GM18870 (cell line): ENCODE measurements around the gene GALNT10.

Source experiments
- ATAC-seq: cut with Tn5 transposase; IDR thresholded peaks from one replicate; pipeline ENCODE4 v1.9.1; 2021; ENCODE audit warnings: moderate library complexity; ENCODE audit not compliant: unreplicated experiment

Gene GALNT10

GRCh38 chr5:154316223-154316935 lies 125.8 kb downstream of the GALNT10 start:
- no peak for ATAC-seq

GRCh38 chr5:154317916-154318315 lies 127.4 kb downstream of the GALNT10 start:
- no peak for ATAC-seq

- no peak for ATAC-seq
These were observed 128.2 kb downstream of the GALNT10 start for GRCh38 chr5:154318691-154319090.

GRCh38 chr5:154319736-154320135 lies 129.2 kb downstream of the GALNT10 start:
- no peak for ATAC-seq

GRCh38 chr5:154320224-154321089 lies 129.9 kb downstream of the GALNT10 start:
- ATAC-seq: no peak

- ATAC-seq: no peak
These were observed 131.0 kb downstream of the GALNT10 start for GRCh38 chr5:154321546-154321945.

- ATAC-seq: no peak
These were observed 133.5 kb downstream of the GALNT10 start for GRCh38 chr5:154324033-154324432.

GRCh38 chr5:154325566-154325965 lies 135.0 kb downstream of the GALNT10 start:
- no peak for ATAC-seq

GRCh38 chr5:154329062-154329461 lies 138.5 kb downstream of the GALNT10 start:
- no peak for ATAC-seq

GRCh38 chr5:154329519-154330040 lies 139.0 kb downstream of the GALNT10 start:
- no peak for ATAC-seq

GRCh38 chr5:154330097-154330667 lies 139.6 kb downstream of the GALNT10 start:
- no peak for ATAC-seq

- no peak for ATAC-seq
These were observed 140.7 kb downstream of the GALNT10 start for GRCh38 chr5:154331232-154331631.

GRCh38 chr5:154331924-154332323 lies 141.4 kb downstream of the GALNT10 start:
- ATAC-seq: no peak

GRCh38 chr5:154332451-154332850 lies 141.9 kb downstream of the GALNT10 start:
- no peak for ATAC-seq

GRCh38 chr5:154333016-154333415 lies 142.5 kb downstream of the GALNT10 start:
- no peak for ATAC-seq

- ATAC-seq: no peak
These were observed 144.0 kb downstream of the GALNT10 start for GRCh38 chr5:154334406-154335064.

GRCh38 chr5:154335065-154335448 lies 144.5 kb downstream of the GALNT10 start:
- ATAC-seq: no peak

GRCh38 chr5:154341620-154342019 lies 151.1 kb downstream of the GALNT10 start:
- ATAC-seq: no peak

GRCh38 chr5:154342211-154342610 lies 151.7 kb downstream of the GALNT10 start:
- ATAC-seq: no peak

GRCh38 chr5:154342963-154343362 lies 152.4 kb downstream of the GALNT10 start:
- no peak for ATAC-seq

GRCh38 chr5:154344461-154344860 lies 153.9 kb downstream of the GALNT10 start:
- no peak for ATAC-seq
